GM21515 (cell line): ENCODE measurements around the gene EGLN1.
"Not testable (repeated sequence)": the region's sequence is repeated elsewhere in the genome, so short reads cannot be mapped to it uniquely, and the experiment has no call there.

Source experiments
- ATAC-seq: cut with Tn5 transposase; IDR thresholded peaks from one replicate; pipeline ENCODE4 v1.9.1; 2021; ENCODE audit not compliant: unreplicated experiment

Gene EGLN1

GRCh38 chr1:231364192-231364591 is 57.9 kb downstream of the EGLN1 start:
- ATAC-seq, result no peak

DNA sequence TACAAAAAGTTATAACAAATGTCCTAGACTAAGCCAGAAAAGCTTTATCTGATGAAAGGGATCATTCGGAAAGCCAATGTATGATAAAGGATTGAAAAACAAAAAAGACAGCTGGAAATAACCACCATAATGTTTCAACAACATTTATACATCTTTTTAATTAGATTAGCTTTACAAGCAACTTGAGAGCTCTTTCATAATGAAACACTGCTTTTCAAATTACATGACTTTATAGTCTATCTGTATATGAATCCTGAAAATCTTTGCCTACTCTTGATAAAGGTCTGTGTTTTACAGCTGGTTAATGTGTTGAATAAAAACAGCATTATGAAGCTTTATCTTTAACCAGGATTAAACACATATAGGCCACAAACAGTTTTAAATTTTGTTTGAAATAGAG is 58.5 kb downstream of the EGLN1 start:
- no peak for ATAC-seq

DNA sequence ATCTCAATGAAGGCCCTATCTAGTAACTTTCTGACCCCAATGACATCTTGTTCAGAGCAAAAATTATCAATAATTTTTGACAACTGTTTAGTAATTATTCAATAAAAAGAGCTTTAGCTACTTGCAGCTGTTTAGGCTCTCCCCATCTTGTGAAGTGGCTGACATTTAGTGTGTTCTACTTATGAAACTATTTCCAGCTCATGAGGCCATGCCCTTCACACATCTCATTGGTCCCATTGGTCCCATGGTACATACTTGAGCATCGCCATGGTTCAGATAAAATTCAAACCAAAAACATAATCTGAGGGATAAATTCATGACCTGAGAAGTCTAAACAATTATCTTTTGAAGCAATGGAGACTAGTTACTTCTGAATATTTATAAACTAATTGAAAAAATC is 59.8 kb downstream of the EGLN1 start:
- no peak for ATAC-seq

DNA sequence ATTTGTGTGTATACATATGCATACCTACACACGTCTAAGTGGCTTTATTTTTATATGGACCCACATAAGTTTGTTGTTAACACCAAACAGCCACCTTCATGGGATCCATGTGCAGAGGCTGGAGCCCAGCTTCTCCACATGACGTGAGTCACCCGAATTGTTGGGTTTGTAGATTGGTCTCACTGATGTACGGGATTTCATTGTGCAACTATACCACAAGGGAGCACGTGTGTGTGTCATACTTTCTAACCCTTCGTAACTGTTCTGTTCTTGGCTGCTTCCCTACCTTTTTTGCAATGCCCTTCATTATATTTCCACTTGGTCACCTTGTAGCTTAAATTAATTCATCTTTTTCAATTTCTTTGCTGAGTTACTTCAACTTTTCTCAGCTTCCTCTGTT is 63.0 kb downstream of the EGLN1 start:
- no peak for ATAC-seq

GRCh38 chr1:231357831-231358354 is 64.2 kb downstream of the EGLN1 start:
- ATAC-seq, result peak; percentile 79

GRCh38 chr1:231357187-231357772 is 64.8 kb downstream of the EGLN1 start:
- no peak for ATAC-seq

DNA sequence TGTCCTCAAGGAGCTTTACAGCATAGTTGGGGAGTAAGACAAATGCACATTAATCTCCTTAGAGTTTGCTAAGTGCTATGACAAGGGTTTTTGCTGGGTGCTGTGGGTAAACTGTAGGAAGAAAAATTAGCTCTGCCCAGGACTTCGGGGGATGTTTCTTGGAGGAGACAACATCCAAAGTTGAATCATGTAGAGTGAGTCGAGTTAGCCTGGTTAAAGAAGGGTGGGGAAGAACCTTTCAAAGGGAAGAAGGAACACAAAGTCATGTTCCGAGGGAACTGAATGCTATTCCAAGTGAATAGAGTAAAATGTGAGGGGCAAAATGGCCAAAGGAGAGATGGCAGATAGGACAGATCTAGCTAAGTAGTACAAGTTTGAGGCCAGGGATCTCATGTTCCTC is 66.9 kb downstream of the EGLN1 start:
- no peak for ATAC-seq

- no peak for ATAC-seq
These were observed 67.6 kb downstream of the EGLN1 start for GRCh38 chr1:231354330-231355020.

DNA sequence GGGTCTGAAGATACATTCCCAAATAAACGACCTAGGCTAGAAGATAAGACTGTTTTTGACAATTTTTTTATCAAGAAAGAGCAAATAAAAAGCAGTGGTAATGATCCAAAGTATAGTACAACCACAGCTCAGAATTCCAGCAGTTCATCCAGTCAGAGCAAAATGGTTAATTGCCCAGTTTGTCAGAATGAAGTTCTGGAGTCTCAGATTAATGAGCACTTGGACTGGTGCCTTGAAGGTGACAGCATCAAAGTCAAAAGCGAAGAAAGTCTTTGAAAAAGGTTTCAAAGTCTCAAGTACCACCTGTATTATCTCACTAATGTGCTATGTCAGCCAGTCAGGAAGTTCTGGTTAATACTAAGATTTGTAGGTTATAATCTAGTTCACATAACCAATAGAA is 69.0 kb downstream of the EGLN1 start:
- ATAC-seq, result no peak

DNA sequence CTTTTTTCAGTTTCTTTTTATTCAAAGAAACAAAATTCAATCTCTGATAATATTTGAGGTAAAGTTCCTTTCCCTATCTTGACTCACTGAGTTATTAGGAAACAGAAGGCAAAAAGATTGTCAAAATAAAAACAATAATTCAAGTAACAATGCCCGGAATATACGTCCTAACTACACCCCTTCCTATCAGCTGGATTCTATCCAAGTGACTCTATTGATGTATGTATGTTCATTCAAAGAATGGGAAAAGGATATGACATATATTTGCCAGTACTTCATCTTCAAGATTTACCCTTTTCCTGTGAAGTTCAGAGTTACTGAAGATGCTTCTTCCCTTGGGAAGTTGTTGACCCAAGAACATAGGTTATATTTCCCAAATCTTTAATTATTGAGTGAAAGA is 70.3 kb downstream of the EGLN1 start:
- ATAC-seq, result no peak

- not testable (repeated sequence) for ATAC-seq
These were observed 73.2 kb downstream of the EGLN1 start for GRCh38 chr1:231348856-231349255.

GRCh38 chr1:231348442-231348841 is 73.6 kb downstream of the EGLN1 start:
- ATAC-seq, result no peak

DNA sequence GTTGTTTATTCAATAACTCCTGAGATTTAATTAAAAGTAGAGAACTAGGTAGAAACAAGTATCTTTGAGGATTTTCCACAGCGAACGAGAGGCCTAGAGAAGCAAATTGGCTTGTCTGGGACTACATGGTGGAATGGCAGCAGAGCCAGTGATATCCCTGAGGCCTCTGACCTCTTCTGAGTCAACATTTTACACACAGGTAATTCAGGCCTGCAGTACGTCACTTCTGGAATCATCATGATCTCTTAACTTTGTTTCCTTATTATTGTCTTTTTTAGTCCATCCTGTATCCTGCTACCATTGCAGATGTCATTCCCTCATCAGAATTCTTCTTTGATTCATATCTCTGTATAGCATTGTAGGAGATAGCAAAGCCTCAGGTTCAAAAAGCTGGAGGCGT is 74.1 kb downstream of the EGLN1 start:
- no peak for ATAC-seq

GRCh38 chr1:231340328-231341013 is 81.6 kb downstream of the EGLN1 start:
- ATAC-seq, result no peak

GRCh38 chr1:231338270-231339128 is 83.6 kb downstream of the EGLN1 start, which contains the start of gene SPRTN:
Gene SPRTN, plus strand, starts transcription at chr1:231338293. Its CDS starts 91 bp downstream, at chr1:231338384.
- peak; percentile 9 for ATAC-seq

DNA sequence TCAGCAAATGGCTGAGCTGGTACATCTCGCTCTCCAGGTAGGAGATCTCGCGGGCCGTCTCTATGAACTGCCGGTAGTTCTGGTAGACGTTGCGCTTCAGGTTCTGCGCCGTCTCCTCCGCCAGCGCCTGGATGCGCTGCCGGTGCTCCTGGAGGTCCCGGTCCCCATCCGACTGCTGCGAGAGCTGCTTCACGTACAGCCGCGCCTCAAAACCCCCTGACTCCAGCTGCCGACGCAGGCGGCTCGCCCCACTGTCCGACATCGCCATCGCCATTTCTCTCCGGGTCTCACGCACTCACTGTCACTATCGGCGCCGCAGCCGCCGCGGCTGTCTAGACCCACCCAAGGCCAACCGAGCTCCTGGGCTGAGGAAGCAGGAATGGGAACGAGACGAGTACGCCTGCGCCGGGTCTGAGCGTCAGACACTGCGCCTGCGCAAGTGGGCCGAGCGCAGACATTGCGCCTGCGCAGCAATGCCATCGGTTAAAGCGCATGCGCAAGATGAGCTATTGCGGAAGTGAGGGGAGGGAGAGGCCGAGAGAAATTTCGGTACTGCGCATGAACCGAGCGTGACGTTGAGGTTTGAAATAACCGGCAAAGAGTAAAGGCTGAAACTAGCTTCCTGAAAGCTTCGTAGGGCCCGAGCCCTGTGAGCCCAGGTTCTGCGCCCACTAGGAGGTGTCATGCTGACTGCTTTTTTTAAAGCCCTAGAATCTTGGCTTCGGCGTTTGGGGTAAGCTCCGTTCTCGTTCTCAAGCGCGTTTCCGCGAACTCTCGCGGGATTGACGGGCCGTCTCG is 84.4 kb downstream of the EGLN1 start, which contains the start of gene EXOC8:
Gene EXOC8 (minus strand): TSS at position 381 of the 798 bp plus-strand sequence. CDS start 107 bp downstream, at position 274.
- ATAC-seq, result peak; percentile 71

- peak; percentile 7 for ATAC-seq
These were observed 85.0 kb downstream of the EGLN1 start for GRCh38 chr1:231337043-231337471.

GRCh38 chr1:231335663-231336602 is 86.2 kb downstream of the EGLN1 start:
- ATAC-seq, result no peak

DNA sequence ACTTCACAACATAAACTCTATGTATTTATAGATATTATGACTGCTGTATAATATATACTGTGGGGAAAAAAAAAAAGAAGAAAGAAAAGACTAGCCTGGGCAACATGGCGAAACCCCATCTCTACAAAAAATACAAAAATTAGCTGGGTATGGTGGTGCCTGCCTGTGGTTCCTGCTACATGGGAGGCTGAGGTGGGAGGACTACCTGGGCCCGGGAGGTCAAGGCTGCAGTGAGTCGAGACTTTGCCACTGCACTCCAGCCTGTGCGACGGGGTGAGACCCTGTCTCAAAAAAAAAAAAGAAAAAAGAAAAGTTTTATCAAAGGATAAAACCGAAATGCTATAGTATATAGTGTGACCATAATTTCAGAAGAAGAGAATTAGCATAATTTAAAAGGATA is 87.1 kb downstream of the EGLN1 start:
- ATAC-seq, result no peak
